B cell (primary cell): Measurements from ENCODE around the gene BDP1. TPM values are rescaled to one million over a fixed set of nuclear protein-coding genes. Genes with fewer than 3 reads are reported as not detected.

Experiments
- ATAC-seq: fragments of 200-7000 bp; cut with Tn5 transposase; one replicate; pipeline ENCODE4 v1.10.0; 2021; ENCODE audit warnings: low read depth, mild to moderate bottlenecking, moderate number of reproducible peaks, moderate library complexity
- CTCF ChIA-PET: fragments of 350-600 bp; sonication (Branson Sonifier 250); formaldehyde crosslinking; loops from one replicate; lab custom pipeline; 2021; ENCODE audit warnings: antibody characterized with exemption, inconsistent platforms; lab: Charles Lee
- POLR2A ChIA-PET: fragments of 350-600 bp; sonication (Branson Sonifier 250); formaldehyde crosslinking; loops from one replicate; lab custom pipeline; 2021; ENCODE audit warnings: antibody characterized with exemption; lab: Charles Lee
- DNase-seq: peaks from one replicate; pipeline ENCODE4 v3.0.0; 2013
- H2AFZ ChIP-seq: 2 replicates; pipeline ENCODE4 v1.6.1; 2012; ENCODE audit warnings: mild to moderate bottlenecking, low read depth, low read length; ENCODE audit not compliant: insufficient read depth, poor library complexity, severe bottlenecking
- H3K27ac ChIP-seq, 2 donors: 1 replicate in 1 of 2; 2 replicates in 1 of 2; pipeline ENCODE4 v1.5.1; 2012 to 2013; ENCODE audit warnings: low read length in 2 of 2, mild to moderate bottlenecking in 2 of 2, moderate library complexity in 1 of 2
- H3K27me3 ChIP-seq, 4 experiments: fragments of 200-600 bp in 1 of 4; sonication (generic) in 1 of 4; replicated peaks in 1 of 4; 1 replicate in 2 of 4; 2 replicates in 2 of 4; pipeline versions ENCODE4 v1.6.1 to v1.7.0; 2013 to 2016; ENCODE audit warnings: low read length in 3 of 4, mild to moderate bottlenecking in 2 of 4, mixed read lengths in 1 of 4, moderate library complexity in 1 of 4; ENCODE audit not compliant: insufficient read depth in 4 of 4, control insufficient read depth in 3 of 4; ENCODE audit errors: control extremely low read depth in 1 of 4
- H3K36me3 ChIP-seq, 2 experiments: replicated peaks in 1 of 2; 1 replicate in 1 of 2; 2 replicates in 1 of 2; pipeline versions ENCODE4 v1.6.1 to v1.7.1; 2013; ENCODE audit warnings: low read length in 1 of 2; ENCODE audit not compliant: insufficient read depth in 2 of 2, control insufficient read depth in 1 of 2; ENCODE audit errors: control extremely low read depth in 1 of 2, extremely low read depth in 1 of 2
- H3K4me1 ChIP-seq, 2 donors: fragments of 200-600 bp in 1 of 2; sonication (generic) in 1 of 2; 1 replicate in 1 of 2; 2 replicates in 1 of 2; pipeline versions ENCODE4 v1.5.1 to v1.6.1; 2013 to 2017; ENCODE audit warnings: low read length in 2 of 2; ENCODE audit not compliant: control insufficient read depth in 2 of 2, insufficient read depth in 2 of 2
- H3K4me2 ChIP-seq: replicated peaks from 2 replicates; pipeline ENCODE3; 2012; ENCODE audit warnings: mild to moderate bottlenecking, low read depth, low read length; ENCODE audit not compliant: poor library complexity, severe bottlenecking
- H3K4me3 ChIP-seq, 5 experiments: fragments of 200-600 bp in 1 of 5; sonication (generic) in 1 of 5; 1 replicate in 3 of 5; 2 replicates in 2 of 5; pipeline versions ENCODE4 v1.5.1 to v1.7.0; 2011 to 2016; ENCODE audit warnings: low read length in 4 of 5, mild to moderate bottlenecking in 4 of 5, low read depth in 2 of 5, control low read depth in 1 of 5, moderate library complexity in 1 of 5; ENCODE audit not compliant: insufficient read depth in 1 of 5; ENCODE audit errors: control extremely low read depth in 1 of 5, extremely low read depth in 1 of 5
- H3K79me2 ChIP-seq: fragments of 200-600 bp; sonication (generic); one replicate; pipeline ENCODE4 v1.6.0; 2016; ENCODE audit warnings: low read length; ENCODE audit not compliant: control insufficient read depth, insufficient read depth
- H3K9ac ChIP-seq: fragments of 200-600 bp; sonication (generic); 2 replicates; pipeline ENCODE4 v1.6.1; 2017; ENCODE audit warnings: mild to moderate bottlenecking, low read length, moderate library complexity
- H3K9me3 ChIP-seq, 3 donors: one replicate each; pipeline versions ENCODE4 v1.6.1 to v1.7.1; 2013; ENCODE audit warnings: low read length in 2 of 3; ENCODE audit not compliant: control insufficient read depth in 2 of 3, insufficient read depth in 1 of 3; ENCODE audit errors: control extremely low read depth in 1 of 3
- H4K20me1 ChIP-seq: 2 replicates; pipeline ENCODE4 v1.6.0; 2012; ENCODE audit warnings: mild to moderate bottlenecking, low read length; ENCODE audit not compliant: insufficient read depth, control insufficient read depth, poor library complexity, severe bottlenecking
- H3K27ac Mint-ChIP-seq: one replicate; pipeline ENCODE4 v1.8.0; 2021; ENCODE audit warnings: mixed read lengths
- H3K27me3 Mint-ChIP-seq: one replicate; pipeline ENCODE4 v1.8.0; 2021; ENCODE audit warnings: mixed read lengths
- H3K4me1 Mint-ChIP-seq: one replicate; pipeline ENCODE4 v1.8.0; 2021; ENCODE audit warnings: mixed read lengths
- H3K4me3 Mint-ChIP-seq: one replicate; pipeline ENCODE4 v1.8.0; 2021; ENCODE audit warnings: mixed read lengths
- H3K9me3 Mint-ChIP-seq: one replicate; pipeline ENCODE4 v1.8.0; 2022; ENCODE audit warnings: mixed read lengths; ENCODE audit not compliant: insufficient read depth
- CTCF ChIP-seq: fragments of 200-600 bp; IDR thresholded peaks from one replicate; pipeline ENCODE4 v1.8.0; 2022; ENCODE audit warnings: antibody characterized with exemption, mild to moderate bottlenecking
- EZH2 ChIP-seq: IDR thresholded peaks from 2 replicates; pipeline ENCODE4 v1.6.1; 2012; ENCODE audit warnings: borderline replicate concordance, low read depth, mild to moderate bottlenecking, moderate library complexity, low read length; ENCODE audit not compliant: insufficient read depth, poor library complexity, severe bottlenecking
- WGBS: methylation state at CpG from one replicate; pipeline ENCODE4 v1.1.5; 2013; ENCODE audit warnings: missing lambda C conversion rate; ENCODE audit not compliant: insufficient coverage; 5-methylcytosine and 5-hydroxymethylcytosine counted together
- intact Hi-C: fragments of 100-400 bp; cut with micrococcal nuclease; formaldehyde crosslinking; loops from one replicate; pipeline ENCODE4 v1.10.0; 2022
- polyA plus RNA-seq: library from polyadenylated mRNA; depleted of rRNA; stranded (reverse); fragments of >200 nt; gene quantifications from 2 replicates; pipeline ENCODE4 v1.2.3, GENCODE V29; 2012
- total RNA-seq, 2 donors: library from RNA; stranded (reverse); fragments of 120-200 nt in 1 of 2; gene quantifications; 1 replicate in 1 of 2; 2 replicates in 1 of 2; pipeline versions ENCODE4 v1.2.3 to v1.2.4, GENCODE V29; 2013 to 2022

Gene BDP1
- total and polyA plus RNA-seq, 2 donors (not counting 1 experiment from before 2014, with no cell fraction given) = 7.9 to 59.4 TPM

GRCh38 chr5:71457106-71457505, 1.7 kb downstream of the BDP1 start:
- Histone ChIP-seq H3K36me3 (peaks cover 8 to 20% of the 10 kb centered on the region in 2 experiments), H3K9me3 (no peaks in the 10 kb centered on the region), H3K27me3 (peaks cover 0 to 1% (median under 1%) of the 10 kb centered on the region in 4 experiments), H3K4me3 (peak overlapping the region in 1 of 5 experiments; percentile 87), H3K4me2 (peak overlapping the region; percentile 86), H2AFZ (no peak overlapping the region), H4K20me1 (peaks cover 13% of the 10 kb centered on the region), H3K4me1 (peaks cover 17% of the 10 kb centered on the region in 2 donors), H3K79me2 (peaks cover 61% of the 10 kb centered on the region), H3K27ac (no peak overlapping the region), H3K9ac (no peak overlapping the region)
- Mint-ChIP-seq H3K4me1 (peaks cover 24% of the 10 kb centered on the region), H3K27me3 (peaks cover 1% of the 10 kb centered on the region), H3K27ac (no peak overlapping the region), H3K4me3 (peak overlapping the region; percentile 94), H3K9me3 (no peaks in the 10 kb centered on the region)
- WGBS = 90% methylated on average over 8 of the region's 8 CpGs
- intact Hi-C loops = loop anchor here (5.0 to 10.0 kb wide), 2 partner anchors 848 to 1360 kb away; partner anchors contain the start of gene TNPO1
- POLR2A ChIA-PET = no interaction called here
- CTCF ChIA-PET = no interaction called here
- TF ChIP-seq CTCF (no peak), EZH2 (no peak)
- ATAC-seq (no peak), DNase-seq (no peak)

DNA sequence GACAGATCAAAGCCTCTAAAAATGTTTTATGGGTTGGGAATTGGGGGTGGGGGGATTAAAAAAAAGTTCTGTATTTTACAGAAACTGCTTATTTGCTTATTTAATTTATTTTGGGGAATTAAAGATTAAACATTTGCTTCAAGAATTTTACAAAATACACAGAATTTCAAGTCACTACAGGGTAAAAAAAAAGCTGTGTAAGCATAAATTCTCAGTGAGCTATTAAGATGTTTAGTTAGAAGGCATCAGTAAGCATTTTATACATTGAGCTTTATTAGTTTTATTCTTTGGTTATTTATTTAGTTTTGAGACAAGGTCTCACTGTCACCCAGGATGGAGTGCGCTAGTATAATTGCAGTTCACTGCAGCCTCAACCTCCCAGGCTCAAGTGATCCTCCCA, 5.2 kb downstream of the BDP1 start:
- Histone ChIP-seq H3K27ac (no peak overlapping the region), H3K27me3 (no peaks in the 10 kb centered on the region), H2AFZ (no peak overlapping the region), H3K79me2 (peaks cover 54% of the 10 kb centered on the region), H3K4me2 (no peak overlapping the region), H3K9ac (no peak overlapping the region), H3K4me1 (peaks cover 11 to 12% of the 10 kb centered on the region in 2 donors), H3K4me3 (no peak overlapping the region), H3K36me3 (peaks cover 13 to 50% of the 10 kb centered on the region in 2 experiments), H3K9me3 (no peaks in the 10 kb centered on the region), H4K20me1 (peaks cover 13% of the 10 kb centered on the region)
- no peak overlapping the region for H3K4me3 Mint-ChIP-seq
- no peak for ATAC-seq
- no CpG with 5 or more reads among the region's 1 CpG for WGBS
- no peaks in the 10 kb centered on the region for H3K9me3 Mint-ChIP-seq
- H3K27me3 Mint-ChIP-seq = no peaks in the 10 kb centered on the region
- H3K4me1 Mint-ChIP-seq = peaks cover 19% of the 10 kb centered on the region
- DNase-seq = no peak
- CTCF ChIA-PET = no interaction called here
- no peak overlapping the region for H3K27ac Mint-ChIP-seq
- intact Hi-C loops = loop anchor here (10.0 kb wide), 1 partner anchor 54 kb away; no protein-coding TSS in a partner anchor
- POLR2A ChIA-PET = no interaction called here
- TF ChIP-seq CTCF = no peak
- TF ChIP-seq EZH2 = no peak
